GM21528 (cell line): ENCODE measurements around the gene NRN1L.
"Not testable (repeated sequence)": the region's sequence is repeated elsewhere in the genome, so short reads cannot be mapped to it uniquely, and the experiment has no call there.

Experiments
- ATAC-seq: cut with Tn5 transposase; IDR thresholded peaks from one replicate; pipeline ENCODE4 v1.9.1; 2021; ENCODE audit warnings: mild to moderate bottlenecking, moderate library complexity; ENCODE audit not compliant: unreplicated experiment, low FRiP score

Gene NRN1L

GRCh38 chr16:67915496-67915769, 30.7 kb downstream of the NRN1L start:
- not testable (repeated sequence) for ATAC-seq

DNA sequence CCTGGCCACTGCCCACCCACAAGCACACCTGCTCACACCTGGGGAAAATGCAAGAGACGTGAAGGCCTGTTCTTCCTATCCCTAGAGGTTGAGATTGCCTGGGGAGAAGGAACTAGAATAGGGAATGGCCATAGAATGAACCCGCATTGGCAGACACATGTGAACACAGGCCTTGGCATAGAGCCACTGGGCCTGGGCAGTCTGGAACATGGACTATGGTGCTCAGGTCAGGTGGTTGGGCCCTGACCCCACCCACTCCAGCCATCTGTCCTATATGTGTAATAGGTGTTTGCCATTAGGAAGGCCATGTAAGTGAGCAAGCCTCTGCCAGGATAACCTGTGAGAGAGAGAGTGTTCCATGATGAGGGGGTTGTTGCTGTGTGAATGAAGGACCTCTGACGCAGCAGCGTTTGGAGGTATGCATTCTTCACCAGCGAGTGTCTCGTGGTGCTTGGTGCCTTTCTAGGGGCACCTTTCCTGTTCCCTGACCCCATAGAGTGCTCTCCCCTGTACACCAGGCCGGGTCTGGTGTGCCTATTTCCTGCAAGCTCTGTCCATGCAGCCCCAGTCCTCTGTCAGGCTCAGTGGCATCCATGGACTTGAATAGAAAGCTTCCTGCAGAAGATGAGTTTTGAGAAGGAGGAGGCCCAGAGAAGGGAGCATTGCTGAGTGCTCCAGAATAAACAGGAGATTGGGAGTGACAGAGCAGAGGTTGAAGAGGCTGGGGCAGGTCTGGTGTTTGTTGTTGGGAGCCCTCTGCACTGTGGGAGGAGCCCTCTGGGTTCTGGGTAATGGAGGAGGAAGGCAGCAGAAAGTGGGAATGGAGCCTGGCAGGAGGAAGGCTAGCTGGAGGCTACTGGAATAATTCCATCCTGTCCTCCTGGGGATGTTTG, 31.4 kb downstream of the NRN1L start:
- ATAC-seq, result no peak

GRCh38 chr16:67917140-67917851, 32.6 kb downstream of the NRN1L start:
- no peak for ATAC-seq

DNA sequence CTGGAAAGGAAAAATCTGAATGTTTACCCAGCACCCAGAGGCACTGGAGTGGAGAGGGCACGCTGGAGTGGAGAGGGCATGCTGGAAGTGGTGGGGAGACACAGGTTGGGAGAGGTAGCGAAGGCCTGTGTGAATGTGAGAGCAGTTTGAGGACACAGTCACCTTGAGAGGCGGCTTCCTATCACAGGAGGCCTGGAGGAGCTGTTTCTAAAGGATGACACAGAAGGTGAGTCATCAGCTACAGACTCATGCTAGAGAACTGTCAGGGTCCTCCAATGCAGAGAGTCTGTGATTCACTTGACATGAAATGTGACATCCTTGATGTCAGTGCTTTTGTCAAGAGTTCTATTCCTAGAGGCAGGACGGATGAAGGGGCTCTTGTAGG, 33.2 kb downstream of the NRN1L start:
- ATAC-seq, result no peak

- ATAC-seq, result no peak
Observed at GRCh38 chr16:67919622-67920221, 35.0 kb downstream of the NRN1L start.

DNA sequence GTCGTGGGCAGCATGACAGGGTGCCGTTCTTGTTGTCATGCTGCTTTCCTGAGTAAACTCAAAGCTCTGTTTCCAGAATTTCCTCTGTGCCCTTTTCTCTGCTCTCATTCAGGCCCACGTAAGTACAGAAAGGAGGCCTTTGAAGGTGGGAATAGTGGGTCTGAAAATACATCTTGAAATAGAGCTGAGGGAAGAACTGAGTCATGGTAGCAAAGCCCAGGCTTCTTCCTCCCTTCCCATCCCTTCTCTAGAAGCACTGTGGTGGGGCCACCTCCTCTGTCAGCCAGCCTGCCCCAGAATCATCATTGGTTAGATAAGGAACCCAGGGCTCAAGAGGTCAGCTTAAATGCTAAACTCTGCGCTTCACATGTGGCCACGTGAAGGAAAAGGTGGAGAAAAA, 37.5 kb downstream of the NRN1L start:
- no peak for ATAC-seq

- no peak for ATAC-seq
Observed at GRCh38 chr16:67922740-67923139, 38.1 kb downstream of the NRN1L start.

- no peak for ATAC-seq
Observed at GRCh38 chr16:67923414-67924116, 38.9 kb downstream of the NRN1L start.

DNA sequence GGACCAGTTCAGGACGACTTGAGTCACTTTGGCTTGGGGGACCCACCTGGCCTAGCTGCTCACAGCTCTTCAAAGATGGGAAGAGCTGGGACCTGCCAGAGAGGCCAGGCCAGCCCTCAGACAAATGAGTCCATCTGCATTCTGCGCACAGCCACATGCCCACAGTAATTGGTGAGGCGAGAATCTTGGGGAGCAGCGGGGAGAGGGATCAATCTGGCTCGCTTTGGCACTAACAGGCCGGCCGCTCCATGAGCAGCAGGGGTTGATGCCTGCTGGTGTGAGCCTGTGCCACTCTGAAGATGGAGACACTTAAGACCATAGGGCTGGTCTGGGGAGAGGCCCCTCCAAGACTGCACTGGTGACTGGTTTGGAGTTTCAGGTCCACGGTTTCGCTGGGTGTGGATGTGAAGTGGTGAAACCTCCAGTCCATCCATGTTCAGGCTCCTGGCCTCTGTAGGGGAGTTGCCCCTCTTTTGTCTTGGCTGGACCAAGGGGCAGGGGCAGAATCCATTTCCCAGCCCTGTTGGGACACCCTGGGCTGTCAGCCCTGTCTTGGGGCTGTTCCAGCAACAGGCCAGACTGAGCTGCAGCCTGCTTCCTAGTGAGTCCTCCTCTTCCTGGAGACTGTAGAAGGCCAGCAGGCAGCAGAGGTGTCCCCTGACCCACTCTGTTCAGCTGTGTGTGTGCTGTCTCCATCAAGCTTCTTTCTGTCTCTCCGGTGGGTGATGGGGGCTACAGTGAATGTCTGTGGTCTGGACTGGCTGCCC, 39.6 kb downstream of the NRN1L start:
- no peak for ATAC-seq

DNA sequence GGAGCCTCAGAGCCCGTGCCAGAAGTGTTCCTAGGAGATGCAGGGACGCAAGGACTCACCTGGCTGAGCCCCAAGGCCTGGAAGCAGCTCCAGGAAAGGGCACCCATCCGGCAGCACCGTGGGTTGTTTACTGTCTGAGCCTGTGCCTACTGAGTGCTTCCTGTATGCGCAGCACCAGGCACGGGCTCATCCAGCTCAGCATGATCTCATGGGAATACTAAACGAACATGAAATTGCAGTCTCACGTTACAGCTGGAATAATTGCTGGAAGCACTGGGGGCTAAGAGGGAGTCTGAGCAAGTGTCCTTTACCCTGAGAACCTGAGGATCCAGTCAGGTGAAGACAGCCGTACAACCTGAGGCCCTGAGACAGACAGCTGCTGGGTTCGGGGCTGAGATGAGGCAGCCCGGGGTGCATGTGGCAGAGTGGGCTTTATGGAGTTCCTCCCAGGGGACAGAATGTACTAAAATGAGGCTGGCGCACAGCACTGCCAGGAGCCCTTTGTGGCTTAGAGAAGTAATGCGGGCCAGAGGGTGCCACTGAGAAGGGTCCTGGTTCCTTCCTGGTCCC, 41.6 kb downstream of the NRN1L start:
- ATAC-seq, result no peak

GRCh38 chr16:67927131-67927941, 42.7 kb downstream of the NRN1L start:
- ATAC-seq, result no peak

DNA sequence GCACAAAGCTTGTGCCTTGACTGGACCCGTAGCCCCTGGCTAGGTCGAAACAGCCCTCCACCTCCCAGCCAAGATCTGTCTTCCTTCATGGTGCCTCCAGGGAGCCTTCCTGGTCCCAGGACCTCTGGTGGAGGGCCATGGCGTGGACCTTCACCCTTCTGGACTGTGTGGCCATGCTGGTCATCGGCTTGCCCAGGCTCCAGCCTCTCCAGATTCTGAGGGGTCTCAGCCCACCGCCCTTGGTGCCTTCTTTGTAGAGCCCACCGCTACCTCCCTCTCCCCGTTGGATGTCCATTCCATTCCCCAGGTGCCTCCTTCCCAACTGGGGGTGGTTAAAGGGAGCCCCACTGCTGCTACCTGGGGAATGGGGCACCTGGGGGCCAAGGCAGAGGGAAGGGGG, 43.5 kb downstream of the NRN1L start:
- no peak for ATAC-seq

- no peak for ATAC-seq
Observed at GRCh38 chr16:67928561-67929364, 44.1 kb downstream of the NRN1L start.

GRCh38 chr16:67930191-67930590, 45.5 kb downstream of the NRN1L start:
- no peak for ATAC-seq

- no peak for ATAC-seq
Observed at GRCh38 chr16:67930678-67931211, 46.1 kb downstream of the NRN1L start.

DNA sequence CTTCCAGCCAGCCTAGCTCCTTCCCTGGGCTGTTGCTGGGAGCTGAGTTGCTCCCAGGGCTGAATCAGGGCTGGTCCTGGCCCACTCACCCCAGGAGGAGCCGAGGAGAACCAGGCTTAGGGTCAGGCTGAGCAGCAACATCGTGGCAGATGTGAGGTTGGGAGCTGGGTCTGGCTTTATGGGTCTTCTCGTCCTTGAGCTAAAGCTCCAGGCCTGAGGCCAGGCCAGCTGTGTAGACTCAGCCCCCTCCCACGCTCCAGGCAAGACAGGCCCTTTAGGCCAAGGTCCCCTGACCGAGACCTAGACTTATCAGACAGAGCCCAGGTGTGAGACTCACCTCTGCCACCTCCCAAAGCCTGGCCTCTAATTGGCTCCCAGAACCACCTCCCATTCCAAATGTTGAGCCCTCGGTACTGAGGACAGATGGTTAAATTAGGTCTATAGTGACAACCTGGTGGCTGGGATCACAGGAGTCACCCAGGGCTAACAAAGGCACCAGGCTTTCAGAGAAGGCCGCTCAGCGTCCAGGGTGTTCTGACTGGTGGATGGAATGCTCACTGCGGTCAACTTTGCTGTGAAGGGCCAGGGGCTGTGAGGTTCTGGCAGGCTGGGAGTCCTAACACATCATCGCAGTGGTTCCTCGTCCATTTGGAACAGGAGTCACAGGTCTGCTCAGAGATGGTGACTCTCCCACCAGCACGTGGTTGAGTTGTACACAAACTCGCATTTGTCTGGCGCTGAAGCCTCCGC, 47.2 kb downstream of the NRN1L start, which contains the start of gene CTRL:
TSS of gene CTRL (minus strand) at position 151 of the 750 bp plus-strand sequence. CDS start at position 141, 10 bp downstream.
- ATAC-seq, result no peak

- no peak for ATAC-seq
Observed at GRCh38 chr16:67932462-67932840, 47.8 kb downstream of the NRN1L start.
